Breast epithelium (tissue), 4 donors: ENCODE measurements around the gene AKR1B1. TPM values are rescaled to one million over a fixed set of nuclear protein-coding genes. Genes with fewer than 3 reads are reported as not detected.

Experiments used
- DNase-seq, 2 donors: peaks; one replicate each; pipeline ENCODE4 v3.0.0-alpha.2; 2019; ENCODE audit warnings: low spot score in 2 of 2
- H3K27ac ChIP-seq, 2 donors: fragments of 200-600 bp; sonication (generic) in 1 of 2; one replicate each; pipeline ENCODE4 v1.5.1; 2016 to 2019; ENCODE audit warnings: mild to moderate bottlenecking in 1 of 2
- H3K27me3 ChIP-seq, 2 donors: fragments of 200-600 bp; sonication (generic) in 1 of 2; one replicate each; pipeline versions ENCODE4 v1.5.1 to v1.6.0; 2017 to 2019; ENCODE audit warnings: control low read depth in 1 of 2, mild to moderate bottlenecking in 1 of 2
- H3K36me3 ChIP-seq: fragments of 200-600 bp; one replicate; pipeline ENCODE4 v1.5.1; 2019
- H3K4me1 ChIP-seq, 2 donors: fragments of 200-600 bp; sonication (generic); one replicate each; pipeline ENCODE4 v1.5.1; 2016 to 2019; ENCODE audit warnings: control low read depth in 1 of 2
- H3K4me3 ChIP-seq, 3 donors: fragments of 200-600 bp; sonication (generic); 1 replicate in 2 of 3; 2 replicates in 1 of 3; pipeline ENCODE4 v1.5.1; 2016 to 2019; ENCODE audit warnings: mild to moderate bottlenecking in 3 of 3, moderate library complexity in 2 of 3
- H3K9me3 ChIP-seq, 2 donors: fragments of 200-600 bp; sonication (generic) in 1 of 2; one replicate each; pipeline ENCODE4 v1.5.1; 2016 to 2019; ENCODE audit warnings: control low read depth in 1 of 2
- CTCF ChIP-seq, 3 donors: fragments of 450-650 bp; IDR thresholded peaks; one replicate each; pipeline ENCODE4 v1.5.1; 2016 to 2017; ENCODE audit warnings: antibody characterized with exemption in 3 of 3, mild to moderate bottlenecking in 3 of 3, moderate library complexity in 3 of 3
- POLR2A ChIP-seq: fragments of 450-650 bp; IDR thresholded peaks from one replicate; pipeline ENCODE4 v1.6.1; 2016; ENCODE audit warnings: antibody characterized with exemption, mild to moderate bottlenecking, moderate library complexity
- POLR2AphosphoS5 ChIP-seq, 3 donors: sonication (generic); formaldehyde crosslinking; IDR thresholded peaks; one replicate each; pipeline ENCODE4 v1.6.1; 2017; ENCODE audit warnings: antibody characterized with exemption in 3 of 3
- intact Hi-C: fragments of 100-400 bp; cut with DNase I; formaldehyde crosslinking; loops from one replicate; pipeline ENCODE4 v1.15.1; 2023; ENCODE audit warnings: low total_unique reads
- total RNA-seq, 3 donors: library from RNA; depleted of rRNA; stranded (reverse); fragments of >200 nt; gene quantifications; one replicate each; pipeline ENCODE4 v1.1.0, GENCODE V29; 2016

Gene AKR1B1
- total RNA-seq, 3 donors from 2014 or later = 55.0 to 200 (median 57.4) TPM

- Histone ChIP-seq H3K9me3 (peaks cover 0 to 8% of the 10 kb centered on the region in 2 donors), H3K27ac (no peak overlapping the region), H3K4me1 (no peaks in the 10 kb centered on the region), H3K27me3 (no peaks in the 10 kb centered on the region), H3K36me3 (no peaks in the 10 kb centered on the region), H3K4me3 (no peak overlapping the region)
- DNase-seq = no peak
- intact Hi-C loops = no loop called here
- TF ChIP-seq CTCF (IDR thresholded peaks at IDR 0.05) (no peak), POLR2AphosphoS5 (IDR thresholded peaks at IDR 0.05) (no peak), POLR2A (no peak)
These were observed 24.4 kb upstream of the AKR1B1 start for GRCh38 chr7:134483296-134483695.

GRCh38 chr7:134482858-134483257 lies 24.0 kb upstream of the AKR1B1 start:
- TF ChIP-seq POLR2AphosphoS5 (IDR thresholded peaks at IDR 0.05) = no peak
- TF ChIP-seq CTCF (IDR thresholded peaks at IDR 0.05) = no peak
- TF ChIP-seq POLR2A = no peak
- no peaks in the 10 kb centered on the region for H3K27me3 ChIP-seq
- H3K9me3 ChIP-seq = peaks cover 0 to 8% of the 10 kb centered on the region in 2 donors
- no peaks in the 10 kb centered on the region for H3K4me1 ChIP-seq
- DNase-seq = no peak
- H3K36me3 ChIP-seq = no peaks in the 10 kb centered on the region
- H3K27ac ChIP-seq = no peak overlapping the region
- H3K4me3 ChIP-seq = no peak overlapping the region
- intact Hi-C loops = no loop called here

GRCh38 chr7:134481167-134481566 lies 22.3 kb upstream of the AKR1B1 start:
- intact Hi-C loops = no loop called here
- no peaks in the 10 kb centered on the region for H3K9me3 ChIP-seq
- H3K4me1 ChIP-seq = no peaks in the 10 kb centered on the region
- no peak for TF ChIP-seq POLR2AphosphoS5 (IDR thresholded peaks at IDR 0.05)
- TF ChIP-seq POLR2A = no peak
- TF ChIP-seq CTCF (IDR thresholded peaks at IDR 0.05) = no peak
- no peak for DNase-seq
- no peaks in the 10 kb centered on the region for H3K27me3 ChIP-seq
- H3K27ac ChIP-seq = no peak overlapping the region
- H3K36me3 ChIP-seq = no peaks in the 10 kb centered on the region
- no peak overlapping the region for H3K4me3 ChIP-seq

- Histone ChIP-seq H3K4me1 (no peaks in the 10 kb centered on the region), H3K4me3 (no peak overlapping the region), H3K9me3 (no peaks in the 10 kb centered on the region), H3K36me3 (no peaks in the 10 kb centered on the region), H3K27me3 (no peaks in the 10 kb centered on the region), H3K27ac (no peak overlapping the region)
- peak in 1 of 2 donors; percentile 27 for DNase-seq
- TF ChIP-seq POLR2AphosphoS5 (IDR thresholded peaks at IDR 0.05) (no peak), CTCF (IDR thresholded peaks at IDR 0.05) (no peak), POLR2A (no peak)
- intact Hi-C loops = no loop called here
These were observed 21.8 kb upstream of the AKR1B1 start for GRCh38 chr7:134480730-134481129.

- Histone ChIP-seq H3K4me3 (no peak overlapping the region), H3K27ac (no peak overlapping the region), H3K9me3 (no peaks in the 10 kb centered on the region), H3K4me1 (no peaks in the 10 kb centered on the region), H3K36me3 (no peaks in the 10 kb centered on the region), H3K27me3 (no peaks in the 10 kb centered on the region)
- intact Hi-C loops = no loop called here
- DNase-seq = no peak
- TF ChIP-seq CTCF (IDR thresholded peaks at IDR 0.05) = no peak
- TF ChIP-seq POLR2A = no peak
- TF ChIP-seq POLR2AphosphoS5 (IDR thresholded peaks at IDR 0.05) = no peak
These were observed 21.3 kb upstream of the AKR1B1 start for GRCh38 chr7:134480202-134480601.
